Measurements from ENCODE around the gene POT1. TPM values are rescaled to one million over a fixed set of nuclear protein-coding genes. Genes with fewer than 3 reads are reported as not detected.
A peak's percentile ranks its signal among the peaks of the same experiment; 100 is the strongest.

POT1 gene
- total RNA-seq, 1 experiment from 2014 or later = 77.7 TPM

- no peak overlapping the region for H3K4me3 ChIP-seq
- no peak for DNase-seq
- no peaks in the 10 kb centered on the region for H3K9me3 ChIP-seq (replicated peaks)
These were observed 42.4 kb downstream of the POT1 start for GRCh38 chr7:124887247-124887646.

DNA sequence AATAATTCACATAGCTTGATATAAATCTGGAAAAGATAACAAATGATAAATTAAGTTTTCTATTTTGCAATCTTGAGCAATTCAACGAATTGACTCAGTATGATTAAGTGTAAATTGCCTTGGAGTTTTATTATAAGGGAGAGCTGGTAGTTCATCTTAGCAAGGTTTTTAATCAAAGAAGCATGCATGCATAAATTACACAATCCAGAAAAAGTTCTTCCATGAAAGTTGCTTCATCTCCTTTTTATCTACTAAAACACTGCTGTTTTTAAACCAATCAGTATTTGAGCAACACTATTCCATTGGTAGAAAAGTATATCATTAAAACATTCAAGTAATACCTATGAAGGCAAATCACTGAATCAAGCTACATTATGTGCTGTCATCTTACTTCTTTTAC lies 47.6 kb downstream of the POT1 start:
- H3K9me3 ChIP-seq (replicated peaks) = no peaks in the 10 kb centered on the region

More at GRCh38 chr7:124887247-124887646, 42.4 kb downstream of the POT1 start:
- Histone ChIP-seq H3K4me1 (no peaks in the 10 kb centered on the region), H3K36me3 (peaks cover 25% of the 10 kb centered on the region), H3K27ac (no peak overlapping the region), H3K27me3 (no peaks in the 10 kb centered on the region)

DNA sequence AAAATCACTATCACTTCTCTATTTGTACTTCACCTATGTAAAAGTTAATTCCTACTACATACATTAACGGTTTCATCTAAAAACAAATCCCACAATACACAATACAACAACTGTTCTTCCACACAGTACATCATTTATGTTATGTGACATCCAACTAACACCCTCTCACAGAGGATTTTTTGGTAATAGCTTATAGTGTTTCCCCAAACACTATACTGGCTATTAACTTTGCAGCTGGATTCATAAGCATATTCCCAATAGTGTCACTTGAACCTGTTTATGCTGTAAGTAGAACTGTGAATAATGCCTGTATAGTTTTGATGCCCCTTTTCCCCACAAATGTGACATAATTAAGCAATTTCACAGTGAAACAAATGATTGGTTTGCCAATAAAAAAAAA lies 49.9 kb downstream of the POT1 start:
- DNase-seq = no peak
- Histone ChIP-seq H3K9me3 (replicated peaks) (no peaks in the 10 kb centered on the region), H3K4me1 (no peaks in the 10 kb centered on the region), H3K4me3 (no peak overlapping the region), H3K27ac (no peak overlapping the region), H3K27me3 (no peaks in the 10 kb centered on the region), H3K36me3 (peaks cover 4% of the 10 kb centered on the region; the same call in 1 of the 2 replicates)

More for the DNA sequence above, 47.6 kb downstream of the POT1 start:
- Histone ChIP-seq H3K36me3 (peaks cover 4% of the 10 kb centered on the region; the same call in 1 of the 2 replicates), H3K27ac (no peak overlapping the region), H3K27me3 (no peaks in the 10 kb centered on the region), H3K4me1 (no peaks in the 10 kb centered on the region), H3K4me3 (no peak overlapping the region)
- DNase-seq = no peak

- Histone ChIP-seq H3K27ac (no peak overlapping the region), H3K36me3 (peaks cover 4% of the 10 kb centered on the region; the same call in 1 of the 2 replicates), H3K4me3 (no peak overlapping the region), H3K9me3 (replicated peaks) (no peaks in the 10 kb centered on the region), H3K27me3 (no peaks in the 10 kb centered on the region), H3K4me1 (no peaks in the 10 kb centered on the region)
- DNase-seq = no peak
These were observed 50.5 kb downstream of the POT1 start for GRCh38 chr7:124879103-124879502.

DNA sequence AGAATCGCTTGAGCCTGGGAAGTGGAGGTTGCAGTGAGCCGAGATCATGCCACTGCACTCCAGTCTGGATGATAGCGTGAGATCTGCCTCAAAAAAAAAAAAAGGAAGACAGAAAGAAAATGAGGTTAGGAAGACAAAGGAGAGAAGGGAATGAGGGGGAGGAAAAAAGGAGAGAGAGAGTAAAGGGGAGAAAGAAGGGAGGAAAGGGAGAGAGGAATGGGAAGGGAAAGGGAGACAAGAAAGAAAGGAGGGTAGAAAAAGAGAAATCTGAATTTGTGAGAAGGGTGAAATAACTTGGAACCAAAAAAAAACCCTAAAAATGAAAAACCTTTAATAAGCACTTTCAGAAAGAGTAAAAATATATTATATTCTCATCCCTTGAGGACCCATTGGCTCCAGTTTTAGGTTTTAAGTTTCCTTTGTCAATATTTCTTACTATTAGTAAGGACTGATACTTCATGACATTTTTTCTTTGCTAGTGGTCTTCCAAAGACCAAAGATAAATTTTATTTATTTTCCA lies 54.9 kb downstream of the POT1 start:
- no peak for DNase-seq
- H3K36me3 ChIP-seq = peaks cover 4% of the 10 kb centered on the region; the same call in 1 of the 2 replicates
- no peaks in the 10 kb centered on the region for H3K9me3 ChIP-seq (replicated peaks)
- H3K4me1 ChIP-seq = no peaks in the 10 kb centered on the region
- H3K27ac ChIP-seq = no peak overlapping the region
- H3K27me3 ChIP-seq = no peaks in the 10 kb centered on the region
- H3K4me3 ChIP-seq = no peak overlapping the region

GRCh38 chr7:124857672-124858235 lies 71.9 kb downstream of the POT1 start:
- Histone ChIP-seq H3K9me3 (replicated peaks) (no peaks in the 10 kb centered on the region), H3K27me3 (no peaks in the 10 kb centered on the region), H3K4me1 (no peaks in the 10 kb centered on the region), H3K27ac (no peak overlapping the region), H3K36me3 (peaks cover 5% of the 10 kb centered on the region; the same call in 1 of the 2 replicates), H3K4me3 (no peak overlapping the region)
- no peak for DNase-seq

DNA sequence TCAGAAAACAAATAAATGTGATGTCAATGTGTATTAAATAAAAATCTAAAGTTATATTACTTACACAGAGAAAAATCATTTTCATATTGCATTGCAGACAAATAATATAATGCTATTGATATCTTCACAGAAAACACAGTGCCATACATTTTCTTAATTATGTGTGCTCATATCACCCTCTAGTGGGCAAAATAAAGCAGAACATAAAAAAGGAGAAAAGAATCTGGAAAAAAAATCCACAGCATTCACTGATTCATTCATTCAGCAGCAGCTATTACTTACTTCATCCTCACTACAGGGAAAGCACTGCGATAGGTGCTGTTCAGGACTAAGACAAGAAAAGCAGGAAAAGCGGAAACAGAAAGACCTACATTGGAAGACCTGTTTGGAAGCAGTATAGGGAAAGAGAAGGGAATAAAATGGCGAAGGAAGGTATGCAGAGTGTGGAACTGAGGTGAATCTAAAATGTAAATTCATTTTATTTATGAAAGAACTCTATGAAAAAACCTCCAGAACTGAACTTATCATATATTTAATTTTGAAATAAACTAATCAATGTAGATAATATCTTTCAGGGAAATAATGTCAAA lies 73.2 kb downstream of the POT1 start:
- no peak overlapping the region for H3K4me3 ChIP-seq
- no peak overlapping the region for H3K27ac ChIP-seq
- DNase-seq = peak in 1 of 2 experiments; percentile 55
- no peaks in the 10 kb centered on the region for H3K9me3 ChIP-seq (replicated peaks)
- no peaks in the 10 kb centered on the region for H3K4me1 ChIP-seq
- peaks cover 14% of the 10 kb centered on the region for H3K36me3 ChIP-seq
- no peaks in the 10 kb centered on the region for H3K27me3 ChIP-seq

DNA sequence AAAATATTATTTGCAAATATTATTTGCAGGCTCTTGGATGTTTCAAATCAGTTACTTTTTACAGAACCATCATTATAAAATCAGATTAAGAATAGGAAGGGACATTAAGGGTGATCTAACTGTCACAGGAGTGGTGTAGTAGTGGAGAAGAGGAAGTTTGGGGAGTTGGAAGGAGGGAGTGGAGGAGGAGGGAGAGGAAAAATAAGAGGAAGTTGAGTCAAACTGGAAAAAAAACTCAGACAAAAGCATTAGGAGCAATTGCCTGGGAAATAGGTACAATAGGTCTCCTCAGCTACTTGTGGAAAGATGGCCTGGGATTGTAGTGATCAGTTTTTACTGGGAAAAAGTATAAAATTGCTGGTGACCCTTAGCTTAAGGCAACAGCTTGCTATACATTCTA lies 86.3 kb downstream of the POT1 start:
- no peaks in the 10 kb centered on the region for H3K4me1 ChIP-seq
- DNase-seq = no peak
- H3K27ac ChIP-seq = no peak overlapping the region
- peaks cover 29% of the 10 kb centered on the region for H3K36me3 ChIP-seq
- no peaks in the 10 kb centered on the region for H3K9me3 ChIP-seq (replicated peaks)
- H3K4me3 ChIP-seq = no peak overlapping the region
- no peaks in the 10 kb centered on the region for H3K27me3 ChIP-seq

DNA sequence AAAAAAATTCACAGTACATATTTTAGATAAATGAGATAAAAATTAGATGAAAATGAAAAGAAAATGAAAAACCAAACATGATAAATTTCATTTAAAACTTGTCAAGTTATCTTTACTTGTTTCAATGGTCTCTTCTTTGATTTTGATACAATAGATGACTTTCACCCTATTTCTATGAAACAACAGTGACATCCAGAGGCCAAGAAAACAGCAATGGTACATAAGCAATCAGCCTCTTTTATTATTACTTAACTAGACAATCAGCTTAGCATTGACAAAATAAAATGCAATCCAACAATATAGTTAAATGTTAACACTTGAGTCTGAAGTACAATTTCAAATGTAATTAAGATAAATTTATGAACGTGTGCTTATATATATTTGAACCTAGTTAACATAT lies 89.2 kb downstream of the POT1 start:
- H3K9me3 ChIP-seq (replicated peaks) = no peaks in the 10 kb centered on the region
- H3K4me3 ChIP-seq = no peak overlapping the region
- H3K36me3 ChIP-seq = peaks cover 14% of the 10 kb centered on the region; the same call in 1 of the 2 replicates
- no peaks in the 10 kb centered on the region for H3K4me1 ChIP-seq
- no peak overlapping the region for H3K27ac ChIP-seq
- peak in 1 of 2 experiments; percentile 8 for DNase-seq
- no peaks in the 10 kb centered on the region for H3K27me3 ChIP-seq

DNA sequence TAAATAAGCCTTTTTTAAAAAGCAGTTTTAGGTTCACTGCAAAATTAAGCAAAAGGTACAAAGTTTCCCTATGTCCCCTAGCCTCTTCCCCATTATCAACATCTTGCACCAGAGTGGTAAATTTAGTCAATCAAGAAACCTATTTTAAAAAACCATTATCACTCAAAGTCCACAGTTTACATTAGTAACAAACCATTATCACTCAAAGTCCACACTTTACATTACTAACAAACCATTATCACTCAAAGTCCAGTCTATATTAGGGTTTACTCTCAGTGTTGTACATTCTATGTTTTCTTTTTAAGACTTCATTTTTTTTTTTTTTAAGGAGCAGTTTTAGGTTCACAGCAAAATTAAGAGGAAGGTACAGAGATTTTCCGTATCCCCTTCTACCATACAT lies 89.9 kb downstream of the POT1 start:
- no peak overlapping the region for H3K27ac ChIP-seq
- H3K27me3 ChIP-seq = no peaks in the 10 kb centered on the region
- DNase-seq = no peak
- no peaks in the 10 kb centered on the region for H3K4me1 ChIP-seq
- no peak overlapping the region for H3K4me3 ChIP-seq
- peaks cover 14% of the 10 kb centered on the region; the same call in 1 of the 2 replicates for H3K36me3 ChIP-seq
- H3K9me3 ChIP-seq (replicated peaks) = no peaks in the 10 kb centered on the region

- Histone ChIP-seq H3K27ac (no peak overlapping the region), H3K36me3 (peaks cover 3% of the 10 kb centered on the region; the same call in 1 of the 2 replicates), H3K27me3 (no peaks in the 10 kb centered on the region), H3K9me3 (replicated peaks) (no peaks in the 10 kb centered on the region), H3K4me3 (no peak overlapping the region), H3K4me1 (no peaks in the 10 kb centered on the region)
- DNase-seq = no peak
These were observed 93.5 kb downstream of the POT1 start for GRCh38 chr7:124836173-124836572.

DNA sequence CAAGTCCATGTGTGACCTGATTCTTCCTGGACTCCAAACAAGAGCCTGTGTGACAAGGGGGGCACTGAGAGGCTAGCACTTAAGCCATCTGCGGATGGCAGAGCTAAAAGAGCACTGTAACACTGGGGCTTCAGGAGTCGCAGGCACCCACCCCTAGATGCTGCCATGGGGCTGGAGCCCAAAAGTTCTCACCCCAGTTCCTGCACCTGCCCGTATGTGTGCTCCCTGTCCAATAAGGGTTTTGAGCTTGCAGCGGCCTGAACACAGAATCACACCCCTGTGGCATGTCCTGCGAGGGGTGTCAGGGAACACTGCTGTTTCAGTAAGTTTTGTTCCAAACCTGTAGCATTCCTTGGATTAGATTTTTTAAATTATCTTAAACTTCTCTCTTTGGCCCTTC lies 110.8 kb downstream of the POT1 start:
- peaks cover 3% of the 10 kb centered on the region for H3K36me3 ChIP-seq
- H3K9me3 ChIP-seq (replicated peaks) = no peaks in the 10 kb centered on the region
- H3K4me3 ChIP-seq = no peak overlapping the region
- H3K27me3 ChIP-seq = no peaks in the 10 kb centered on the region
- no peak overlapping the region for H3K27ac ChIP-seq
- no peak for DNase-seq
- no peaks in the 10 kb centered on the region for H3K4me1 ChIP-seq

GRCh38 chr7:124813994-124814798 lies 115.4 kb downstream of the POT1 start:
- H3K4me3 ChIP-seq = no peak overlapping the region
- H3K9me3 ChIP-seq (replicated peaks) = no peaks in the 10 kb centered on the region
- DNase-seq = no peak
- no peaks in the 10 kb centered on the region for H3K36me3 ChIP-seq
- no peaks in the 10 kb centered on the region for H3K27me3 ChIP-seq
- no peak overlapping the region for H3K27ac ChIP-seq
- H3K4me1 ChIP-seq = no peaks in the 10 kb centered on the region

DNA sequence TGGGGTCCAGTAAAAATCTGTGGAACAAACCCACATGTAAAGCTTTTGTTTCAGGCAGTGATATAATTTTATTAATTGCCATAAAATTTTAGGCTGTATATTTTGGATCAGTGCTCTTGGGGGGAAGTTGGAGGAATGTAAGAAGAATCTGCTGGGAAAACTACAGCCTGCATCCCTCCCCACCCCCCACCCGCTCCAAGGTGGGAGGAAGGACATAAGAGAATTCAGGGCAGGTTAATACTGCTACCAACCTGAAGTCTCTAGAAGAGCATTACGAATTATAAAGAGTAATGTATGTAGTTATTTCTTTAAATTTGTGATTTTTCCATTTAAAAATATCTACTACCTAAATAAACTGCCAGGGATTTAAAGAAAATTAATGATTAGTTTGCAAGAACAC lies 116.9 kb downstream of the POT1 start:
- Histone ChIP-seq H3K4me3 (no peak overlapping the region), H3K27ac (no peak overlapping the region), H3K36me3 (no peaks in the 10 kb centered on the region), H3K27me3 (no peaks in the 10 kb centered on the region), H3K9me3 (replicated peaks) (no peaks in the 10 kb centered on the region), H3K4me1 (no peaks in the 10 kb centered on the region)
- no peak for DNase-seq

DNA sequence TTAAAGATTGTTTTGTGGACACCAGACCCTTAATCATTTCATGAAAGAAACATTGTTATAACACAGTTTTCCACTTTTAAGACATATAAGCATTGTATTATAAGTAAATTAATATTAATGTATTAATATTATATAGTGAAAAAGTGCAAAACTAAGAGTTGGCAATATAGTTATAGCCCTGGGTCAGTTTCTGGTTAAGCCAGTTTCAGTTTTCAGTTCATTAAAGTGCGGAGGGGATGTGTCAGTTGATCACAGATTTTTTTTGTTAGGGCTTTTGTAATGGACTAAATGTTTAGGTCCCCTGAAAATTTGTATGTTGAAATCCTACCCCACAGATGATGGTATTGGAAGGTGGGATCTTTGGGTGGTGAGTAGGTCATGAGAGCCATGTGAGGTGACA lies 118.3 kb downstream of the POT1 start:
- H3K4me3 ChIP-seq = no peak overlapping the region
- DNase-seq = no peak
- no peaks in the 10 kb centered on the region for H3K27me3 ChIP-seq
- H3K4me1 ChIP-seq = no peaks in the 10 kb centered on the region
- no peaks in the 10 kb centered on the region for H3K36me3 ChIP-seq
- H3K27ac ChIP-seq = no peak overlapping the region
- no peaks in the 10 kb centered on the region for H3K9me3 ChIP-seq (replicated peaks)

All from SJCRH30 (cell line).